Hippocampal formation (tissue), 2 donors: ENCODE measurements around the gene TTC7B.
A peak's percentile ranks its signal among the peaks of the same experiment; 100 is the strongest.

Experiments used
- DNase-seq, 2 donors: peaks; one replicate each; lab custom pipeline; 2025; lab: John Stamatoyannopoulos, UW

TTC7B gene

GRCh38 chr14:90741682-90741946 is 74.6 kb downstream of the TTC7B start:
- DNase-seq, result no peak

GRCh38 chr14:90740946-90741681 is 75.1 kb downstream of the TTC7B start:
- DNase-seq, result no peak

DNA sequence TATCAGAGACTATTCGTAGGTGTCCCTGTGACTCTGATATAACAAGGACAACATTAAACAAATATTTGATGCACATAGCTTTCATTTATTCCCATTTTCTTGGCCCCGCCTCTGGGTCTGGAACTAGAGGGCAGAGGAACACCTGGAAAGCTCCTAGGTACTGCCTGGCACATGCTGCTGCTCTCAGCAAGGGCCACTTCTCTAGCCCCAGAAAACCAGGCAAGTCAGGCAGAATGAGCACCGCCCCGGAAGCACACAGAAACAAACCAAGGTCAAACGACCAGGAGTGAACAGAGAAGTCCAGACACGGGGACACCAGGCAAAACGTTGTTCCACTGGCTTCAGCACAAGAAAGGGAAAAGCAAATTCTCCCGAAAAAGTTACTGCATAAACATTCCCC is 76.1 kb downstream of the TTC7B start:
- no peak for DNase-seq

- no peak for DNase-seq
Observed at GRCh38 chr14:90739318-90740068, 76.7 kb downstream of the TTC7B start.

DNA sequence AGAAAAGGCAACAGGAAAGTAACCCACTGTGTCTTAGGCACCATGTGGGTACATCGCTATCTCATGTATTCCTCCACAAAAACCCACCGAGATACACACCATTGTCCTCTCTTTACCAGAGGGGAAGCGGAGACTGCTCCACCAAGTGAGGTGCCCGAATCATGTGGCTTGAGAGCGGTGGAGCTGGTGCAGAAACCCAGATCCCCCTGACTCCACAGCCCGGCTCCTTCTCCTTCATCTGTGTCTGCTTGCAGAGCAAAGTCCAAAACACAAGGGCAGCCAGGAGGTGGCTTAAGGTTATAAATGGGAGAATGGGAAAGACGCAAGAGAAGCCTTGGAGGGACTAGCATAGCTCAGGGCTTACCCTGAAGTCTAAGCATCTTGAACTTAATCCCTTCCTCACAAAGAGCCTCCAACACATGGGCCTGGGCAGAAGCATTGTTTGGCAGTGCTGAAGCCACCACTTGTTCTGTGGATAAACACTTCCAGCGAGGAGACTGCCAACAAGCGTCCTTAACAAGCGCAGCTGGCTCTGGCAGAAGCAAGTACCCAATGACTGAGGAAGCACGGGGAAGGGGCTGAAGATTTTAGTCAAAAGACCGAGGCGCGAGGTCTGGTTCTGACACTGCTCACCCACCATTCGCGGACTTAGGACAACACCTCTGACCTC is 83.0 kb downstream of the TTC7B start:
- DNase-seq, result peak; percentile 67 to 79

DNA sequence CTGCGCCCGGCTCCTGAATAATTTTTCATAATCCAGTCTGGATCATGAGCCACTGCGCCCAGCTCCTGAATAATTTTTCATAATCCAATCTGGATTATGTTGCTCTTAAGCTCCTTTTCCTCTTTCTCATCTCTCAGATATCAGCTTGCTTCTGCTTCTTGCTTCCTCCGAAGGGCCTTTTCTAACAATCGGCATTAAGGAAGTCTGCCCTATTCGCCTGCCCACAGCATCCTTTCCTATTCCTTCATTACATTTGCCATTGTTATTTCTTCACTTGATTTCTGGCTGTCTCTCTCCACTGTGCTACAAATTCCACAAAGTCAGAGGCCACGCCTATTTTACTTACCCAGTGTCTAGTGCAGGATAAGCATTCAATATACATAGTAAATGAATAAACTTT is 83.5 kb downstream of the TTC7B start:
- DNase-seq, result no peak

DNA sequence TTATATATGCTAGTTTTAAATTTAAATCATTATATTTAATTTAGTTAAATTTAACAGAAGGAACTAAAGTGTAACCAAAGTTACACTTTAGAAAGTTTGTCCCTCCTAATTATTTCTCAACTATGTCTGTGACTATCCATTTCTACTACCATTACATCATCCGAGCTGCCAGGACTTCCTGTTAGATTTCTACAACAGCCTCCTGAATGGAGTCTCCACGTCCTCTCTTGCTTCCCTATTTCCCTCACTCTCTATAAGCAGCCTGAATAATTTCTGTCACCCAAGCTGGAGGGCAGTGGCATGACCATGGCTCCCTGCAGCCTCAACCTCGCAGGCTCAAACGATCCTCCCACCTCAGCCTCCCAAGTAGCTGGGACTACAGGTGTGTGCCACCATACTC is 84.1 kb downstream of the TTC7B start:
- no peak for DNase-seq

DNA sequence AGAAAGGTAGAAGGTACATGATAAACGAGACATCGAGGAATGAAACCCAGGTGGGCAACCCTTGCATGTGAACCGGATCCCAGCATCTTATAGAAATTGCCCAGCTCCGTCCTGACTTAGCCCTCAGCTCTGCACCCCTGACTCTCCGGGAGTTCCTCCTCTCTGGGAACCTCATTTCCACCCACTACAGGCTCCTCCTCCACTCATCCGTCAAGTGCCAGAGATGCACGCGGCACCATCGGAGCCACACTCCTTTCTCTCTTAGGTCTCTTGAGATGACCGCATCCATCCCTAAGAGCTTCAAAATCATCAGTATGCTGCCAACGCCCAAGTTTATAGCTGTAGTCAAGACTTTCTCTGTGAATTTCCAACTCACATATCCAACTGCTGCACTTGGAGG is 84.7 kb downstream of the TTC7B start:
- DNase-seq, result no peak

GRCh38 chr14:90730206-90730766 is 85.9 kb downstream of the TTC7B start:
- no peak for DNase-seq

DNA sequence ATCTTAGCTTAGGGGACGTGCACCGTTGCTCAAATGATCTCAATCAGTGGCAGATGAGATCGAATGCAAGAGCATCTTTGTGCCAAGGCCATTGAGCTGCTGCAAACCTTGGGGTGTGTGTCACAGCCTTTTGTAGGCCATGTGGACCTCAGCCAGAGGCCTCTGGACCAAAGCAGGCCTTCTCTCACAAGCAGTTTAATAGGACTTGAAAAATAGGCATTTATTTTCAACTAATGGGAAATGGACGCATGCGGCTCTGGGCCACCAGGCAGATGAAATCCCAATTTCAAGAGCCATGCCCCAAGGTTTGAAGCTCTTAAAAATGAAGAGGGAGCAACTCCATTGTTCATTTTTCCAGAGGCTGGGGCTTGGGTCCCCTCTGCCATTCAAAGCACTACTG is 87.3 kb downstream of the TTC7B start:
- DNase-seq, result peak; percentile 17 to 23

DNA sequence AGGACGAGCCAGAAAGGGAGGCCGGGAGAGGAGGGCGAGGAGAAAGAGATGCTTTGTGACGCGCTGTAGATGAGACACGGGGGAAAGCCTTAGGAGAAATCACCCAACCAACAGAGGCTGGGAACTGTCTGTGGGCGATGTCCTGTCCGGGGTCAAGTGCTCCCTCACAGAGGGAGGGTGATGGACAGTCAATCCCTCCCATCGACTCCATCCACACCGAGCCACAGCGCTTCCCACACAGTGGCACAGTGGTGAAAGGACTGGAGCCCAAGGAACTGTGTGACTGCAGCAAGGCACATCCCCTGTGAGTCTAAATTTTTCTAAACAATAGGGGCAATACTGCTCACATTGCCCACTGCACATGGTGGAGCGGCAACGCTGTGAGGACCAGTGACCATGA is 89.1 kb downstream of the TTC7B start:
- peak in 1 of 2 donors; percentile 60 for DNase-seq

DNA sequence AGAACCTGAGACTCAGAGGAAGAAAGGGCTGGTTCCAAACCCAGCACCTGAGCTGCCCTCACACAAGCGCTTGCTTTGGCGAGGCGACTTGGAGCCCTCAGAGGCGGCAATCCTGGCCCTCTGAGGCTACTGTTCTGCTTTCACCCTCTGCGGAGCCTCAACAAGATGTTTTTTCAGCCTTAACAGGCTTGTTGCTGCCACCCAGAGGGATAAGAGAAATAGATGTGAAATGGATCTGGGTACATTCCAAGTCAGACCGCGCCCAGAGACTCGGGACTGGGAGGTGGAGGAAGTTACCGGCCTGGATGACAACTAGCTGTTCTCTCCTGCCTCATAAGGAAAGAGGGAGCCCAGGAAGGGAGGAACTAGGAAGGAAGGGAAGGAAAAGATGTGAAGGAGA is 89.6 kb downstream of the TTC7B start:
- peak; percentile 60 to 85 for DNase-seq

GRCh38 chr14:90724866-90725265 is 91.4 kb downstream of the TTC7B start:
- no peak for DNase-seq

DNA sequence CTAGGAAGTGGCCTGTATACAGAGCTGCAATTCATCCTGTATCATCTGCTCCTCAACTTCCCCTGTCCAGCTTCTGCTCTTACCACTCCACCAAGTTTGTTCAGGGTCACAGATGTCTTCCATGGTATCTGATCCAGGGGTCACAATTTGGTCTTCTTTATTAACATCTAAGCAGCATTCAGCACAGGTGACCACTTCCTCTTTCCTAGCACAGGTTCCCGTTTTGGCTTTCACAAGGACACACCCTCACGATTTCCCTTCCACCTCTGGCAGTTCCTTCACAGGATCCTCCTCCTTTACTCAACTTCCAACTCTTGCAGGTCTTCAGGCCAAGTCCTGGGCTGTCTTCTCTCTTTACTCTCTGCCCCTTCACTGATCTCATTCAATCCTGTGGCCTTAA is 93.6 kb downstream of the TTC7B start:
- DNase-seq, result no peak

GRCh38 chr14:90721619-90722305 is 94.5 kb downstream of the TTC7B start:
- DNase-seq, result no peak

DNA sequence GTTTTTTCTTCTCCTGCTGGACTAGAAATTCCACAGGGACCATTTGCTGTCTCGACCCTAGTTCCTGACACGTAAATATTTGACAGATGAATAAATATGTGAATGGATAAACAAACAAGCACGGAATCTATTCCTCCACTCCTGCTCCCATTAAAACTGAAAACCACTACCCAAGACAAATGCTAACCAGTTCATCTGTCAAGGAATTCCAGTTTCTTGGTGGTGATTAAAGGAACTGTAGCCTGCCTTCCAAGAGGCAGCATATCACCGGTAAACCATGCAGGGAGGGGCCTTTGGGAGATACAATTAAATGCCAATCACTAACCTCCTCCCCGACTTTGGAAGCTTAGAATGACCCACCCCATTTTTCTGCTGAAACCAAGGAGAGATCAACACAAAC is 95.4 kb downstream of the TTC7B start:
- DNase-seq, result no peak

GRCh38 chr14:90720336-90720735 is 95.9 kb downstream of the TTC7B start:
- DNase-seq, result peak; percentile 37 to 63

GRCh38 chr14:90717916-90718315 is 98.3 kb downstream of the TTC7B start:
- DNase-seq, result no peak

- no peak for DNase-seq
Observed at GRCh38 chr14:90715993-90716392, 100.2 kb downstream of the TTC7B start.

- DNase-seq, result no peak
Observed at GRCh38 chr14:90715495-90715894, 100.7 kb downstream of the TTC7B start.

DNA sequence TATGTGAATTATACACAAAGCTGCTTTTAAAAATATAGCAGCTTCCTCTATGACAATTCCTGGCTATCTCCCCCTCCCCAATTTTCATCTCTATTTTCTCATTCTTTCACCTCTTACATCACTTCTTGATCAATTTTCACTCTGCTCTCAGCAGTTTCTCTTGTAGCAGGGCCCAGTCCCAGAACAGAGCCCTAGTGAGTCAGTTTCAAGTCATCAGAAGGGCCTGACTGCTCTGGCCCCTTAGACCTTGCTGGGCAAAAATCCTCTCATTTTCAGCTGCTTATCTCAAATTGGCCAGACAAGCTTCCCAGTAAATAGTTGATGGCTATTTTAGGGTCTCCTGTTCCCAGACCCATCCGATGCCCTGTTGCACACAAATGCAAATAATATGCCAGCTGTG is 101.4 kb downstream of the TTC7B start:
- no peak for DNase-seq

- no peak for DNase-seq
Observed at GRCh38 chr14:90704738-90705392, 111.4 kb downstream of the TTC7B start.
